ENCODE data around the gene RPS14. TPM values are rescaled to one million over a fixed set of nuclear protein-coding genes. Genes with fewer than 3 reads are reported as not detected.

RPS14 gene
- total RNA-seq, 2 experiments from 2014 or later: 3,748 to 3,882 TPM

- no peak for DNase-seq
- no peaks in the 10 kb centered on the region for H3K9me3 Mint-ChIP-seq
- no peak overlapping the region for H3K4me3 Mint-ChIP-seq
- H3K27me3 Mint-ChIP-seq: no peaks in the 10 kb centered on the region
- POLR2A ChIA-PET: no interaction called here
- H3K27ac Mint-ChIP-seq: no peak overlapping the region
- CTCF ChIA-PET: no interaction called here
- no peaks in the 10 kb centered on the region for H3K4me1 Mint-ChIP-seq (ENCODE audit: low read depth)
- intact Hi-C loops (cut with micrococcal nuclease): no loop called here
- H3K36me3 Mint-ChIP-seq: peaks cover 37% of the 10 kb centered on the region
These were observed 56.4 kb downstream of the RPS14 start for GRCh38 chr5:150393096-150393645.

- Mint-ChIP-seq H3K4me3 (no peak overlapping the region), H3K9me3 (no peaks in the 10 kb centered on the region), H3K36me3 (peaks cover 38% of the 10 kb centered on the region), H3K27me3 (no peaks in the 10 kb centered on the region), H3K4me1 (ENCODE audit: low read depth) (no peaks in the 10 kb centered on the region), H3K27ac (no peak overlapping the region)
- no peak for DNase-seq
- ChIA-PET CTCF (no interaction called here), POLR2A (no interaction called here)
- intact Hi-C loops (cut with micrococcal nuclease): no loop called here
These were observed 56.9 kb downstream of the RPS14 start for GRCh38 chr5:150392680-150393079.

Other genes with a start within 250 kb of the RPS14 start
- not detected for gene CAMK2A, start 160.0 kb downstream of the RPS14 start, total RNA-seq
- not detected for gene ARSI, start 146.8 kb downstream of the RPS14 start, total RNA-seq
- 10 to 100 TPM; 91.3 to 95.0 TPM for gene TCOF1, start 92.0 kb downstream of the RPS14 start, total RNA-seq
- 100 to 1,000 TPM; 251 to 254 TPM for gene CD74, start 36.8 kb downstream of the RPS14 start, total RNA-seq
- 1 to 10 TPM; 2.5 to 2.6 TPM for gene NDST1, start 58.4 kb upstream of the RPS14 start, total RNA-seq
- gene SYNPO, start 190.9 kb upstream of the RPS14 start, total RNA-seq: under 1 TPM; 0.10 to 0.14 TPM
- gene MYOZ3, start 211.5 kb upstream of the RPS14 start, total RNA-seq: under 1 TPM; 0.07 to 0.21 TPM

Measured in activated CD4-positive, alpha-beta memory T cell treated with anti-CD3 and anti-CD28 coated beads for 36 hours (primary cell).